ENCODE data around the gene AVEN. TPM values are rescaled to one million over a fixed set of nuclear protein-coding genes. Genes with fewer than 3 reads are reported as not detected.

Gene AVEN
- total and polyA plus RNA-seq, 2 donors (not counting 3 experiments of a cell fraction or from before 2014, with no cell fraction given): 7.7 to 23.3 TPM

GRCh38 chr15:33848011-33848410 lies 191.0 kb downstream of the AVEN start:
- H3K27me3 ChIP-seq (ENCODE audit: control insufficient read depth in 2 of 2, insufficient read depth in 2 of 2, low read length in 2 of 2): no peaks in the 10 kb centered on the region
- H2AFZ ChIP-seq (ENCODE audit: low read depth, low read length): no peak overlapping the region
- DNase-seq (ENCODE audit: low read depth, low spot score) (no peak), FAIRE-seq (no peak)
- dilution Hi-C loops (cut with MboI; ENCODE audit: extremely low pct_ligation_motif_present, low sequenced_read_pairs) (no loop called here), intact Hi-C loops (cut with micrococcal nuclease) (no loop called here)
- no peak overlapping the region for H3K4me2 ChIP-seq (ENCODE audit: insufficient read depth, low read length)
- no peaks in the 10 kb centered on the region for H3K4me1 ChIP-seq (ENCODE audit: control insufficient read depth, extremely low read depth, insufficient read depth, low read length)
- no peaks in the 10 kb centered on the region for H3K9me3 ChIP-seq (replicated peaks; ENCODE audit: control insufficient read depth, insufficient read depth, low read length)
- no peaks in the 10 kb centered on the region for H3K36me3 ChIP-seq (ENCODE audit: control insufficient read depth in 2 of 2, extremely low read depth in 1 of 2, insufficient read depth in 2 of 2, low read length in 2 of 2)
- H3K27ac ChIP-seq (ENCODE audit: insufficient read depth, low read depth, low read length): no peak overlapping the region
- TF ChIP-seq MYC (IDR thresholded peaks at IDR 0.05; ENCODE audit: low read depth, low read length) (no peak), GATA2 (IDR thresholded peaks at IDR 0.05; ENCODE audit: insufficient read depth, insufficient read length, low read depth, low read length) (no peak), FOS (IDR thresholded peaks at IDR 0.05; ENCODE audit: borderline replicate concordance, insufficient read depth, low read length) (no peak), POLR2AphosphoS5 (IDR thresholded peaks at IDR 0.05; ENCODE audit: insufficient read depth, low read depth, low read length) (no peak), POLR2A (IDR thresholded peaks at IDR 0.05; ENCODE audit: low read depth, low read length) (no peak), EZH2 (IDR thresholded peaks at IDR 0.05; ENCODE audit: borderline replicate concordance, low read depth, low read length, severe bottlenecking) (no peak), JUN (IDR thresholded peaks at IDR 0.05; ENCODE audit: borderline replicate concordance, insufficient read depth, insufficient read length, low read depth) (no peak), CTCF (IDR thresholded peaks at IDR 0.05; ENCODE audit: extremely low read depth in 1 of 2, insufficient read depth in 1 of 2, low read depth in 1 of 2, low read length in 2 of 2) (no peak), MAX (IDR thresholded peaks at IDR 0.05; ENCODE audit: insufficient read depth, insufficient read length) (no peak)
- BruUV-seq (replicated peaks): no TSS peak
- no peaks in the 10 kb centered on the region for H4K20me1 ChIP-seq (replicated peaks; ENCODE audit: control insufficient read depth, extremely low read depth, insufficient read depth, low read length)
- CTCF ChIA-PET: no interaction called here
- H3K9ac ChIP-seq (replicated peaks; ENCODE audit: extremely low read depth, insufficient read depth, low read length): no peak overlapping the region
- no peak overlapping the region for H3K4me3 ChIP-seq (replicated peaks in 1 of 3; ENCODE audit: insufficient read depth in 1 of 3, low read depth in 1 of 3, low read length in 3 of 3)
- POLR2A ChIA-PET: no interaction called here
- no peaks in the 10 kb centered on the region for H3K9me1 ChIP-seq (replicated peaks; ENCODE audit: control insufficient read depth, extremely low read depth, insufficient read depth, low read length)
- H3K79me2 ChIP-seq (ENCODE audit: control insufficient read depth, insufficient read depth, low read length): no peaks in the 10 kb centered on the region

Measured in endothelial cell of umbilical vein (primary cell).